H1 (cell line): ENCODE data around the gene ASXL1. TPM values are rescaled to one million over a fixed set of nuclear protein-coding genes. Genes with fewer than 3 reads are reported as not detected.

Experiments
- BCL11A ChIP-seq, 2 experiments: IDR thresholded peaks; one replicate each; pipeline ENCODE4 v1.6.1; 2011; ENCODE audit warnings: low read depth in 2 of 2, low read length in 2 of 2, mild to moderate bottlenecking in 2 of 2
- BRCA1 ChIP-seq: IDR thresholded peaks from 2 replicates; pipeline ENCODE4 v1.6.1; 2012; ENCODE audit warnings: low read depth, low read length, improper control_type of control experiment
- CBX8 ChIP-seq: fragments of 300-800, 300-1000 bp; sonication (generic); IDR thresholded peaks from 2 replicates; pipeline ENCODE4 v1.7.1; 2016; ENCODE audit warnings: low read depth, low read length, borderline replicate concordance
- CTBP2 ChIP-seq: IDR thresholded peaks from 2 replicates; pipeline ENCODE4 v1.7.0; 2011; ENCODE audit warnings: borderline replicate concordance, mild to moderate bottlenecking, moderate library complexity, mixed read lengths, low read length; ENCODE audit not compliant: insufficient read depth, insufficient read length
- CTCF ChIP-seq, 3 experiments: IDR thresholded peaks; 1 replicate in 2 of 3; 2 replicates in 1 of 3; pipeline versions ENCODE4 v1.5.1 to v1.6.1; 2011; ENCODE audit warnings: low read length in 3 of 3, mild to moderate bottlenecking in 3 of 3, inconsistent platforms in 2 of 3, low read depth in 1 of 3, moderate library complexity in 1 of 3; ENCODE audit not compliant: insufficient read depth in 1 of 3; ENCODE audit errors: control extremely low read depth in 1 of 3
- EZH2 ChIP-seq: fragments of 200-600 bp; sonication (generic); IDR thresholded peaks from 2 replicates; pipeline ENCODE4 v1.7.1; 2012; ENCODE audit warnings: low read depth, mild to moderate bottlenecking, moderate library complexity, low read length, inconsistent platforms; ENCODE audit not compliant: severe bottlenecking
- HDAC6 ChIP-seq: IDR thresholded peaks from one replicate; pipeline ENCODE4 v1.7.1; 2012; ENCODE audit warnings: low read depth, mild to moderate bottlenecking, inconsistent platforms, low read length, moderate library complexity
- KDM1A ChIP-seq: fragments of 200-600, 300-600 bp; sonication (generic); IDR thresholded peaks from 2 replicates; pipeline ENCODE4 v1.7.1; 2016; ENCODE audit warnings: mild to moderate bottlenecking, low read length, borderline replicate concordance
- PHF8 ChIP-seq: fragments of 200-600 bp; sonication (generic); conservative IDR thresholded peaks from 2 replicates; pipeline ENCODE4 v1.7.1; 2012; ENCODE audit warnings: low read depth, mild to moderate bottlenecking, inconsistent platforms, low read length, moderate library complexity
- POLR2AphosphoS5 ChIP-seq: IDR thresholded peaks from 2 replicates; pipeline ENCODE4 v1.6.1; 2011; ENCODE audit warnings: low read depth, low read length
- RAD21 ChIP-seq, 2 experiments: IDR thresholded peaks in 1 of 2; conservative IDR thresholded peaks in 1 of 2; 2 replicates each; pipeline ENCODE4 v1.6.1; 2011; ENCODE audit warnings: low read depth in 2 of 2, low read length in 2 of 2, improper control_type of control experiment in 1 of 2, inconsistent platforms in 1 of 2, mild to moderate bottlenecking in 1 of 2, moderate library complexity in 1 of 2
- RFX5 ChIP-seq: IDR thresholded peaks from 2 replicates; pipeline ENCODE4 v1.6.1; 2011; ENCODE audit warnings: low read depth, low read length, improper control_type of control experiment, borderline replicate concordance
- RXRA ChIP-seq: IDR thresholded peaks from 2 replicates; pipeline ENCODE4 v1.6.1; 2011; ENCODE audit warnings: low read depth, mild to moderate bottlenecking, low read length, moderate library complexity; ENCODE audit not compliant: insufficient read depth
- SIN3A ChIP-seq, 2 experiments: IDR thresholded peaks in 1 of 2; conservative IDR thresholded peaks in 1 of 2; 2 replicates each; pipeline ENCODE4 v1.6.1; 2011 to 2012; ENCODE audit warnings: low read length in 2 of 2, improper control_type of control experiment in 1 of 2, low read depth in 1 of 2, mild to moderate bottlenecking in 1 of 2
- SIRT6 ChIP-seq: IDR thresholded peaks from one replicate; pipeline ENCODE4 v1.7.1; 2012; ENCODE audit warnings: low read length, inconsistent platforms
- TEAD4 ChIP-seq: IDR thresholded peaks from 2 replicates; pipeline ENCODE4 v1.6.1; 2012; ENCODE audit warnings: low read depth, low read length, inconsistent platforms, mixed read lengths
- ZNF274 ChIP-seq: IDR thresholded peaks from 2 replicates; pipeline ENCODE4 v1.7.0; 2012; ENCODE audit warnings: low read length, borderline replicate concordance; ENCODE audit errors: extremely low read depth
- polyA plus RNA-seq, 7 experiments: library from polyadenylated mRNA; depleted of rRNA in 3 of 7; stranded (reverse) in 5 of 7; unstranded in 2 of 7; fragments of >200 nt in 5 of 7; fragments of 200-250 nt in 2 of 7; gene quantifications; 1 replicate in 5 of 7; 2 replicates in 1 of 7; 4 replicates in 1 of 7; pipeline versions ENCODE4 v1.2.1 to v1.2.3, GENCODE V29; 2011 to 2013; ENCODE audit warnings: missing spikeins in 2 of 7, mixed read lengths in 2 of 7
- total RNA-seq: library from RNA; stranded (reverse); fragmentation: NEBNext Ultra II Directional; extraction: Animal tissue kit (Norgen Biotek cat#: 25700); gene quantifications from 2 replicates; pipeline ENCODE4 v1.2.1, GENCODE V29; 2021
- TF ChIP-seq, protein P1 (sequence below): IDR thresholded peaks from 2 replicates; pipeline ENCODE4 v1.6.1; 2011; ENCODE audit warnings: low read length, improper control_type of control experiment

ASXL1 gene
- total and polyA plus RNA-seq, 2 of the 8 experiments (the other 6 are each of a cell fraction or from before 2014, with no cell fraction given) = 10.6 to 26.5 TPM

DNA sequence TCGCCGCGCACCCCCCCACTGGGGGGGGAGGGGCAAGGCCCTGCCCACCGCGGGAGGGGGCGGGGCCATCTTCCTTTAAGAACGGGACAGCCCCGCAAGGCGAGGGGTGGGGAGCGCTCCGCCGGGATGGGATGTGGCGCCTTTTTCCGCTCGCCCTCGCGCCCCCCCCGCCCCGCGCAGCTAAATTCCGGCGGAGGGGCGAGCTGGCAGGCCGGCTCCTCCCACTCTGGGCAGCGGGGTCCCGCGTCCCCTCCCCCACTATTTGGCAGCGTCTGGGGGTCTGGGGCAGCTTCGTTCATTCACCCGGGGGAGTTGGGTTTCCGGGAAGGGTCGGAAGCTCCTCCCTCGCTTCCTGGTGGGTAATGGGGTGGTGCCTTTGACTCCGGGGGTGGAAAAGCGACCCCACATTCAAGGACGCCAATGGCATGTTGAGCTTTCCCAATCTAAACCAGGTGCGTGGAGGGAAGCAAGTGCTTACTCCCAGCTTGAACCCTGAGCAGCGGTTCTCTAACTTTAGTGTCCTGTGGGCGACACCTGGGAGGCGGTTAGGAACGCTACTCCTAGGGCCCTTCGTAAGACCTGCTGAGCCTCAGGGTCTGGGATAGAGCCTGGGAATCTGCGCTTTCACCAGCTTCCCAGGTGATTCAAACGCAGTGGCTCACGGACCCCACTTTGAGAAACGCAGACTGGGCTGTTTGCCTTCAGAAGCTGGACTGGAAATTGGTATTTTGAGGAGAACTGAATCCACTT, 927 bp downstream of the ASXL1 start (continued):
- TF ChIP-seq RFX5 (no peak), RXRA (peak; percentile 96), CTCF (IDR thresholded peaks at IDR 0.05; ENCODE audit: control extremely low read depth in 1 of 3, insufficient read depth in 1 of 3, low read depth in 1 of 3, low read length in 3 of 3) (no peak), ZNF274 (peak; percentile 67), TEAD4 (peak; percentile 64), POLR2AphosphoS5 (peak; percentile 100), CTBP2 (no peak), BCL11A (IDR thresholded peaks at IDR 0.05; ENCODE audit: low read depth in 2 of 2, low read length in 2 of 2) (peak in 1 of 2 experiments; percentile 13), SIRT6 (no peak), SIN3A (conservative IDR thresholded peaks at IDR 0.05 in 1 of 2, IDR thresholded peaks at IDR 0.05 in 1 of 2; ENCODE audit: low read depth in 1 of 2, low read length in 2 of 2) (peak in 1 of 2 experiments; percentile 33; a peak in 1 of 4 replicates), HDAC6 (peak; percentile 95), EZH2 (no peak), RAD21 (IDR thresholded peaks at IDR 0.05 in 1 of 2, conservative IDR thresholded peaks at IDR 0.05 in 1 of 2; ENCODE audit: low read depth in 2 of 2, low read length in 2 of 2) (peak; percentile 11 to 17; a peak in 1 of 4 replicates), BRCA1 (no peak), PHF8 (no peak), KDM1A (no peak), CBX8 (no peak)
- TF ChIP-seq, protein P1, sequence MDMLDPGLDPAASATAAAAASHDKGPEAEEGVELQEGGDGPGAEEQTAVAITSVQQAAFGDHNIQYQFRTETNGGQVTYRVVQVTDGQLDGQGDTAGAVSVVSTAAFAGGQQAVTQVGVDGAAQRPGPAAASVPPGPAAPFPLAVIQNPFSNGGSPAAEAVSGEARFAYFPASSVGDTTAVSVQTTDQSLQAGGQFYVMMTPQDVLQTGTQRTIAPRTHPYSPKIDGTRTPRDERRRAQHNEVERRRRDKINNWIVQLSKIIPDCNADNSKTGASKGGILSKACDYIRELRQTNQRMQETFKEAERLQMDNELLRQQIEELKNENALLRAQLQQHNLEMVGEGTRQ = no peak
- TF ChIP-seq, all 59 proteins: peak for 23
